G401.6 (cell line): ENCODE measurements around the gene CFAP410.
"Not testable (repeated sequence)": the region's sequence is repeated elsewhere in the genome, so short reads cannot be mapped to it uniquely, and the experiment has no call there.

Experiments
- FAIRE-seq: peaks from 2 replicates; lab custom pipeline; 2012; peaks lifted over from hg19 to GRCh38; lab: Jason Lieb, UNC

The CFAP410 gene

GRCh38 chr21:44316277-44316900 is 22.8 kb downstream of the CFAP410 start:
- FAIRE-seq: no peak

GRCh38 chr21:44315691-44316203 is 23.4 kb downstream of the CFAP410 start:
- FAIRE-seq: no peak

- no peak for FAIRE-seq
Measured at GRCh38 chr21:44314561-44314960, 24.6 kb downstream of the CFAP410 start.

- FAIRE-seq: no peak
Measured at GRCh38 chr21:44314128-44314527, 25.1 kb downstream of the CFAP410 start.

GRCh38 chr21:44313451-44313850 is 25.7 kb downstream of the CFAP410 start:
- no peak for FAIRE-seq

- no peak for FAIRE-seq
Measured at GRCh38 chr21:44312716-44313115, 26.5 kb downstream of the CFAP410 start.

- no peak for FAIRE-seq
Measured at GRCh38 chr21:44312089-44312488, 27.1 kb downstream of the CFAP410 start.

GRCh38 chr21:44310628-44311507 is 28.3 kb downstream of the CFAP410 start:
- no peak for FAIRE-seq

- no peak for FAIRE-seq
Measured at GRCh38 chr21:44306936-44307704, 32.1 kb downstream of the CFAP410 start.

GRCh38 chr21:44305691-44306090 is 33.5 kb downstream of the CFAP410 start:
- no peak for FAIRE-seq

- FAIRE-seq: no peak
Measured at GRCh38 chr21:44304877-44305293, 34.3 kb downstream of the CFAP410 start.

GRCh38 chr21:44304011-44304616 is 35.1 kb downstream of the CFAP410 start:
- FAIRE-seq: no peak

- no peak for FAIRE-seq
Measured at GRCh38 chr21:44303490-44303981, 35.7 kb downstream of the CFAP410 start.

- FAIRE-seq: not testable (repeated sequence)
Measured at GRCh38 chr21:44302573-44303401, 36.4 kb downstream of the CFAP410 start.

- no peak for FAIRE-seq
Measured at GRCh38 chr21:44301961-44302406, 37.2 kb downstream of the CFAP410 start.

- no peak for FAIRE-seq
Measured at GRCh38 chr21:44301141-44301540, 38.0 kb downstream of the CFAP410 start.

- FAIRE-seq: no peak
Measured at GRCh38 chr21:44300262-44300959, 38.8 kb downstream of the CFAP410 start.

GRCh38 chr21:44299458-44300261 is 39.5 kb downstream of the CFAP410 start, which contains the start of gene PFKL:
Gene PFKL (plus strand): TSS chr21:44300053. CDS start chr21:44300106, 53 bp downstream.
- no peak for FAIRE-seq

- FAIRE-seq: no peak
Measured at GRCh38 chr21:44299085-44299457, 40.1 kb downstream of the CFAP410 start.
